ENCODE measurements around the gene SIGLEC15.
"Not testable (repeated sequence)": the region's sequence is repeated elsewhere in the genome, so short reads cannot be mapped to it uniquely, and the experiment has no call there.

SIGLEC15 gene

DNA sequence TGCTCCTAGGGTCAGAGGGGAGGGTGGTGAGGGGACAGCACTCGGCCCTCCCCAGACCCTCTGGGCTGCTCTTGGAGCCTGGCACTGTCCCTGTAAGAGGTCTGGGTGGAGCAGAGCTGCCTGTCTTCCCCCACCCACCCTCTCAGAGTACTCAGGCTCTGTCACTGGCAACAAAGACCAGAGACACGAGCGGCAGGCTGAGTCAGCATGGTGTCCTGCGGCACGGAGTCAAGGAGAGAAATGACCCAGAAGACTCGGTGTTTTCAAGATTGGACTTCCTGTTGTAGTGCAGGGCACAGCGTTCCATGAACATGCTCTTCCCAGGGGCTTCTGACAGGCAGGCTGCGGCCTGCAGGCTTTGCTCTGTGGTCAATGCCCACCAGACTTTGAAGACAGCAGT lies 19.9 kb downstream of the SIGLEC15 start:
- H3K4me3 ChIP-seq (ENCODE audit: low read depth, low read length): no peak overlapping the region
- TF ChIP-seq, protein P1, sequence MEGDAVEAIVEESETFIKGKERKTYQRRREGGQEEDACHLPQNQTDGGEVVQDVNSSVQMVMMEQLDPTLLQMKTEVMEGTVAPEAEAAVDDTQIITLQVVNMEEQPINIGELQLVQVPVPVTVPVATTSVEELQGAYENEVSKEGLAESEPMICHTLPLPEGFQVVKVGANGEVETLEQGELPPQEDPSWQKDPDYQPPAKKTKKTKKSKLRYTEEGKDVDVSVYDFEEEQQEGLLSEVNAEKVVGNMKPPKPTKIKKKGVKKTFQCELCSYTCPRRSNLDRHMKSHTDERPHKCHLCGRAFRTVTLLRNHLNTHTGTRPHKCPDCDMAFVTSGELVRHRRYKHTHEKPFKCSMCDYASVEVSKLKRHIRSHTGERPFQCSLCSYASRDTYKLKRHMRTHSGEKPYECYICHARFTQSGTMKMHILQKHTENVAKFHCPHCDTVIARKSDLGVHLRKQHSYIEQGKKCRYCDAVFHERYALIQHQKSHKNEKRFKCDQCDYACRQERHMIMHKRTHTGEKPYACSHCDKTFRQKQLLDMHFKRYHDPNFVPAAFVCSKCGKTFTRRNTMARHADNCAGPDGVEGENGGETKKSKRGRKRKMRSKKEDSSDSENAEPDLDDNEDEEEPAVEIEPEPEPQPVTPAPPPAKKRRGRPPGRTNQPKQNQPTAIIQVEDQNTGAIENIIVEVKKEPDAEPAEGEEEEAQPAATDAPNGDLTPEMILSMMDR (IDR thresholded peaks at IDR 0.05; ENCODE audit: borderline replicate concordance, insufficient read depth, low read depth, low read length): no peak

DNA sequence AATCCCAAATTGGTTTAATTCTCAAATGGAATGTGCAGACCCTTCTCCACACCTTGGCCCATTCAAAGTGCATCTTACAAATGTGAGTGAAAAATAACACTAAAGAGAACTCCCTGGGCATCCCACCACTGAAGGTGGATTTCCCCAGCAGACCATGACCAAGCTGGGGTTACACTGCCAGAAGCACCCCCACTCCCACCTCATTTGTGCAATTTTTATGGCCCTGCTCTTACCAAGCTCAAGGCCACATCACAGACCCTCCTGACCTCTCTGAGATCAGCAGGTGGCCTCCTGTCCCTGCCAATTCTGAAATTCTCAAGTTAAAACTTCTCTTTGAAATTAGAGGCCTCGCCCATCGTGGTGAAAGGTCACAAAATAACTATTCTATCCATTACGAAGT lies 21.6 kb downstream of the SIGLEC15 start:
- TF ChIP-seq, protein P1 (IDR thresholded peaks at IDR 0.05; ENCODE audit: borderline replicate concordance, insufficient read depth, low read depth, low read length): no peak
- H3K4me3 ChIP-seq (ENCODE audit: low read depth, low read length): no peak overlapping the region

DNA sequence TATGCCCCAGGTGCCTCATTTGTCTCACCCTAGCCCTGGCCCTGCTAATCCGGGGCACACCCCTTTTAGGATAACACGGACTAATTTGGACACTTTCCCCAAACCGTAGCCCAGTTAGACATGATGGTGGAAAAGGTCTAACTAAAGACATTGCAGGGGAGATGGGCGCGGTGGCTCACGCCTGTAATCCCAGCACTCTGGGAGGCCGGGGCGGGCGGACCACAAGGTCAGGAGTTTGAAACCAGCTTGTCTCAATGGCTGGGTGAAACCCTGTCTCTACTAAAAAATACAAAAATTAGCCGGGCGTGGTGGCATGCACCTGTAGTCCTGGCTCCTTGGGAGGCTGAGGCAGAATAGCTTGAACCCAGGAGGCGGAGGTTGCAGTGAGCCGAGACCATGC lies 23.2 kb downstream of the SIGLEC15 start:
- not testable (repeated sequence) for H3K4me3 ChIP-seq (ENCODE audit: low read depth, low read length)

DNA sequence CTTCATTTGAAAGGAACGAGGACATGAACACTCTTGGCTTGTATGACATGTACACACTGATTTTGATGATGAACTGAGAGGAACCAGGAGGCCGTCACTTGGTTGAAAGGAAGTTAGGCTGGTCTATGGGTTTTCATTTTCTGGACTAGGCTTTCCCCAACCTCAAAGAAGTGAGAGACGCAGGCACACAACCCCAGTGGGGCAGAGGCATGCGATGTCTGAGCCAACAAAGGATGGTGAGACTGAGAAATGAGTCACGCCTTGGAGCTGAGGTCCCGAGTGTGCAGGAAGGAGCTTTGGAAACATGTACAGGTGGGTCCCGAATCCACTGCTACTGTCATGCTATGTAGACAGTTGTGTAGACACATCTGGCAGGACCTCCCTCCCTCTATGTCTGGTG lies 24.1 kb downstream of the SIGLEC15 start:
- TF ChIP-seq, protein P1 (IDR thresholded peaks at IDR 0.05; ENCODE audit: borderline replicate concordance, insufficient read depth, low read depth, low read length): no peak
- no peak overlapping the region for H3K4me3 ChIP-seq (ENCODE audit: low read depth, low read length)

DNA sequence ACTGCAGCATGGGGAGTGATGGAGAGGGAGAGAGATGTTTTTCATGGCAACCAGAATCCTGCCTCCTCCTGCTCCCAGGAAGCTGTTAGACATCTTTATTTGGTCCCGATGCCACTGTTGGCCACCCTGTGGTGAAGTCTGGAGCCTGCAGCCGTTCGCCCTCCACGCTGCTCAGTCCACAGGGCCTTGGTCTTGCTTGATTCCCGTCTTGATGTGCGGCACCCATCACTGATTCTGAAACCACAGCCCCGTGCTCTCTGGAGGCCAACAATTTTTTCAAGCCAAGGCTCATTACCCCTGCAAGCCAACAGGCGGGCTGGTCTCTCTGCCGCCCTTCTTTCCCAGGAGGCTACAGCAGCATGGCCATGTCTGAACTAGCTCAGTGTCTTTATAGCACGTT lies 24.5 kb downstream of the SIGLEC15 start:
- TF ChIP-seq, protein P1 (IDR thresholded peaks at IDR 0.05; ENCODE audit: borderline replicate concordance, insufficient read depth, low read depth, low read length): peak; percentile 74
- no peak overlapping the region for H3K4me3 ChIP-seq (ENCODE audit: low read depth, low read length)

DNA sequence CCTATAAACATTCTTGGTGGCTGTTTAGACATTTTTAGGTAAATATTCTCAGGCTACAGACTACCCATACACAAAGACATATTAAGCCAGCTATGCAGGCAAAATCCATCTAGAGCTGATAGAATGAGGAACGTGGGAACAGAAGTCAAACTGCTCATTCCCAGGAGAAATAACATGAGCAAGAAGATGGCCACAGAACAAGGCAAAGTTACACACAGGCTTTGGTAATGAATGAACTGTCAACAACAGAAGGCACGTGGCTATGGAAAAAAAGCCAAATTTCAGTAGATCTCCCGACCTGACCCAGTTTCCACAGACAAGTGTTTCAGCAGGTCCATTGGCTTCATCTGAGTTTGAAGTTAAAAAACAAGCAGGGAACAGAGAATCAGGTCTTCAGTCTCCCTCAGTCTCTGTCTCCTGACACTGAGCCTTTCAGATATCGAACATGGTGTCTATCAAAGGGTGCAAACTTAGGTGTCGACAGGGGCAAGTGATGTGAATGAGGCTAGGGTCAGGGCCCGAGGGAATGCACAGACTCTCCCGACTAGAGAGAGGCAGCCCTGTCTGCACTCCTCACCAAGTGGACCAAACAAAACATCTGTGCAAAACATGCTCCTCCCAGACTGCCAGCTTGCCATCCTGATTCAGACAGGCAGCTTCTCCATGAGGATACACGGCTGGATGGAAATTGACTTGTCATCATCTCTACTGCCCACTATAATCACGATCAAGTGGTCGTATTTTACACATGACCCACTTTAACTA lies 25.9 kb downstream of the SIGLEC15 start:
- H3K4me3 ChIP-seq (ENCODE audit: low read depth, low read length): no peak overlapping the region
- TF ChIP-seq, protein P1 (IDR thresholded peaks at IDR 0.05; ENCODE audit: borderline replicate concordance, insufficient read depth, low read depth, low read length): no peak

DNA sequence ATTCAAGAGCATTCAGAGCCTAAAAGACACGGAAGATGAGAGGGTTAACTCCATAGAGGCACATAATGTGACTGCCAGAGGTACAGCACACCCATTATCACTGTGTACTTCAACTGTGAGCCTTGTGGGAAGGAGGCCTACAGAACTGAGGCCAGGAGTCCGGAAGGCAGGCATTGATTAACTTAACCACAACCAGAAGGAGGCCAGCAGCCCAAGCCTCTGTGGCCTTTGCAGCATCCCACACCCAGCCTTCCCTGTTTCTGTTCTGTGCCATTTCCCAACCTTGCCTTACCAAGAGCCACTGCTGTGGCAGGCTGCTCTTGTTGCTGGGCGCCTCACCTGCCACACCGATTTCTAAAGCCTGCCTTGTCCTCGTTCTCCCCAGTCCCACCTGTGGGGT lies 27.2 kb downstream of the SIGLEC15 start:
- no peak overlapping the region for H3K4me3 ChIP-seq (ENCODE audit: low read depth, low read length)
- TF ChIP-seq, protein P1 (IDR thresholded peaks at IDR 0.05; ENCODE audit: borderline replicate concordance, insufficient read depth, low read depth, low read length): no peak
